Activated CD4-positive, alpha-beta T cell treated with anti-CD3 and anti-CD28 coated beads for 36 hours (primary cell): Measurements from ENCODE around the gene S100A3. TPM values are rescaled to one million over a fixed set of nuclear protein-coding genes. Genes with fewer than 3 reads are reported as not detected.

Experiments
- ATAC-seq: fragments of 200-7000 bp; cut with Tn5 transposase; one replicate; pipeline ENCODE4 v1.10.0; 2021; ENCODE audit warnings: mild to moderate bottlenecking, moderate library complexity
- CTCF ChIA-PET: fragments of 350-600 bp; sonication (Branson Sonifier 250); formaldehyde crosslinking; loops from one replicate; lab custom pipeline; 2021; ENCODE audit warnings: antibody characterized with exemption; lab: Charles Lee
- POLR2A ChIA-PET: fragments of 350-600 bp; sonication (Branson Sonifier 250); formaldehyde crosslinking; loops from one replicate; lab custom pipeline; 2021; ENCODE audit warnings: antibody characterized with exemption, inconsistent platforms; lab: Charles Lee
- DNase-seq: peaks from one replicate; pipeline ENCODE4 v3.0.0-alpha.2; 2020
- H3K27ac Mint-ChIP-seq: one replicate; pipeline ENCODE4 v1.8.0; 2021; ENCODE audit warnings: mixed read lengths
- H3K27me3 Mint-ChIP-seq: one replicate; pipeline ENCODE4 v1.8.0; 2021; ENCODE audit warnings: mixed read lengths
- H3K36me3 Mint-ChIP-seq: one replicate; pipeline ENCODE4 v1.8.0; 2021; ENCODE audit warnings: low read depth, mixed read lengths
- H3K4me1 Mint-ChIP-seq: one replicate; pipeline ENCODE4 v1.8.0; 2021; ENCODE audit warnings: mixed read lengths
- H3K4me3 Mint-ChIP-seq: one replicate; pipeline ENCODE4 v1.8.0; 2021; ENCODE audit warnings: mild to moderate bottlenecking, moderate library complexity, mixed read lengths
- H3K9me3 Mint-ChIP-seq: one replicate; pipeline ENCODE4 v1.8.0; 2021; ENCODE audit warnings: low read depth, mixed read lengths
- intact Hi-C, 2 experiments: fragments of 100-400 bp; cut with DNase I in 1 of 2; cut with micrococcal nuclease in 1 of 2; formaldehyde crosslinking; loops; one replicate each; pipeline versions ENCODE4 v1.14.2 to v1.15.1; 2022 to 2024; cut with DNase I, micrococcal nuclease
- total RNA-seq, 2 experiments: library from RNA; stranded (reverse); gene quantifications; one replicate each; pipeline ENCODE4 v1.2.3, GENCODE V29; 2021

The S100A3 gene
- total RNA-seq, 2 experiments from 2014 or later: not detected

- ChIA-PET POLR2A (interaction anchor here (0.8 kb wide), 1 partner anchor 16 kb away, joined by 3 read pairs; no protein-coding TSS in a partner anchor), CTCF (interaction anchor here (0.6 to 1.6 kb wide), 4 partner anchors 35 to 1428 kb away, joined by 3 to 8 read pairs (median 3); no protein-coding TSS in a partner anchor)
- Mint-ChIP-seq H3K4me3 (no peak overlapping the region), H3K27me3 (no peaks in the 10 kb centered on the region), H3K27ac (no peak overlapping the region), H3K36me3 (no peaks in the 10 kb centered on the region), H3K9me3 (no peaks in the 10 kb centered on the region), H3K4me1 (peaks cover 11% of the 10 kb centered on the region)
- ATAC-seq (no peak), DNase-seq (no peak)
- intact Hi-C loops: no loop called here
Observed at GRCh38 chr1:153515504-153516394, 33.3 kb downstream of the S100A3 start.

- CTCF ChIA-PET: interaction anchor here (0.7 kb wide), 1 partner anchor 26 kb away, joined by 3 read pairs; no protein-coding TSS in a partner anchor
- DNase-seq (no peak), ATAC-seq (no peak)
- Mint-ChIP-seq H3K27ac (no peak overlapping the region), H3K36me3 (no peaks in the 10 kb centered on the region), H3K27me3 (no peaks in the 10 kb centered on the region), H3K4me3 (no peak overlapping the region), H3K9me3 (no peaks in the 10 kb centered on the region), H3K4me1 (peaks cover 13% of the 10 kb centered on the region)
- intact Hi-C loops: loop anchor here (5.0 kb wide), 2 partner anchors 119 to 159 kb away; partner anchors contain the start of genes CHTOP (in 2 of the 2) and ILF2 (in 1 of the 2)
- POLR2A ChIA-PET: no interaction called here
Observed at GRCh38 chr1:153513666-153514065, 35.4 kb downstream of the S100A3 start.

GRCh38 chr1:153513023-153513422 is 36.0 kb downstream of the S100A3 start:
- Mint-ChIP-seq H3K27ac (no peak overlapping the region), H3K4me3 (no peak overlapping the region), H3K9me3 (no peaks in the 10 kb centered on the region), H3K4me1 (peaks cover 10% of the 10 kb centered on the region), H3K27me3 (no peaks in the 10 kb centered on the region), H3K36me3 (no peaks in the 10 kb centered on the region)
- intact Hi-C loops: loop anchor here (5.0 kb wide), 2 partner anchors 119 to 159 kb away; partner anchors contain the start of genes CHTOP (in 2 of the 2) and ILF2 (in 1 of the 2)
- DNase-seq: no peak
- ChIA-PET CTCF (interaction anchor here (0.7 kb wide), 1 partner anchor 25 kb away, joined by 3 read pairs; no protein-coding TSS in a partner anchor), POLR2A (no interaction called here)
- ATAC-seq: no peak

GRCh38 chr1:153510984-153511410 is 38.1 kb downstream of the S100A3 start:
- peak; percentile 95 for ATAC-seq
- intact Hi-C loops: loop anchor here (1.0 to 5.0 kb wide), 11 partner anchors 21 to 476 kb away; partner anchors contain the start of genes CHTOP (in 2 of the 2), ILF2 (in 2 of the 2), DENND4B (in 1 of the 2) and NPR1 (in 1 of the 2)
- ChIA-PET CTCF (interaction anchor here (0.6 to 5.3 kb wide), 53 partner anchors 9 to 1460 kb away, joined by 3 to 57 read pairs (median 5); partner anchors contain the start of genes ILF2, INTS3, S100A13 and S100A14), POLR2A (interaction anchor here (0.7 kb wide), 1 partner anchor 102 kb away, joined by 3 read pairs; the partner anchor contains the start of gene S100A16)
- Mint-ChIP-seq H3K4me1 (peaks cover 10% of the 10 kb centered on the region), H3K4me3 (no peak overlapping the region), H3K27me3 (no peaks in the 10 kb centered on the region), H3K36me3 (no peaks in the 10 kb centered on the region), H3K27ac (peak overlapping the region; percentile 74), H3K9me3 (no peaks in the 10 kb centered on the region)
- DNase-seq: peak; percentile 90

DNA sequence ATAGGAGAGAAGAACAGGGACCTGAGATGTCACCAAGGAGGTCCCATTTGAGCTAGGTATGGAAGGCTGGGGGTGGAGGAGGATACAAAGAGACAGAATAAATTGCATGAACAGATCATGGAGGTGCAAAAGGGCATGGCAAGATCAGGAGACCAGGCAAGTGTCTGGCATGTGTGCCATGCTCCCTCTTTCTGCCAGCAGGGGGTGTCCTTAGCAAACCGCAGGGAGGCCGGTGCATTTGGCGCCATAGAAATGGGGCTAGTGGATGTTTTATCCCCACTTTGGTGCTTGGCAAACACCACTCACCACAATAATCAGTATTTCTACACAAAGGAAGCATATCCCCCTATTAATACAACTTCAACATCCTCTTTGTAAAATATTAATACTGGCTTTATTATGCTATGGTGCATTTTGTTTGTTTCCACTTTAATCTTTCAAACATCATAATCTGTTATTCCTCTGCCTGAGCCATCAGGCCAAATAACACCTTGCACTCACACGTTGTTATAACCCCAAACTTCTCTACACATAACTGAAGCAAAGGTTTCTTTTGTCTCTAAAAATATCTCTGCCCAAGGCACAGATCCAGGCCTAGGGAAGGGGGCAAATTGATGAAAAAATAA is 39.2 kb downstream of the S100A3 start:
- Mint-ChIP-seq H3K27ac (no peak overlapping the region), H3K9me3 (no peaks in the 10 kb centered on the region)
- CTCF ChIA-PET: interaction anchor here (0.6 to 5.3 kb wide), 38 partner anchors 9 to 477 kb away, joined by 3 to 57 read pairs (median 6); partner anchors contain the start of genes ILF2, S100A13, S100A14 and S100A16

GRCh38 chr1:153509036-153509435 is 40.0 kb downstream of the S100A3 start:
- H3K36me3 Mint-ChIP-seq: no peaks in the 10 kb centered on the region
- H3K9me3 Mint-ChIP-seq: no peaks in the 10 kb centered on the region
- ATAC-seq (no peak), DNase-seq (no peak)
- no peak overlapping the region for H3K27ac Mint-ChIP-seq
- CTCF ChIA-PET: interaction anchor here (0.6 to 5.3 kb wide), 14 partner anchors 10 to 171 kb away, joined by 3 to 57 read pairs (median 4); partner anchors contain the start of genes CHTOP, S100A14 and S100A3
- H3K4me3 Mint-ChIP-seq: no peak overlapping the region
- H3K27me3 Mint-ChIP-seq: no peaks in the 10 kb centered on the region
- peaks cover 10% of the 10 kb centered on the region for H3K4me1 Mint-ChIP-seq
- intact Hi-C loops: loop anchor here in 1 of 2 experiments (1.0 kb wide), 2 partner anchors 108 to 240 kb away; no protein-coding TSS in a partner anchor
- POLR2A ChIA-PET: no interaction called here

More for the DNA sequence above, 39.2 kb downstream of the S100A3 start:
- peak; percentile 87 for DNase-seq
- Mint-ChIP-seq H3K27me3 (no peaks in the 10 kb centered on the region), H3K4me3 (no peak overlapping the region), H3K4me1 (peaks cover 10% of the 10 kb centered on the region), H3K36me3 (no peaks in the 10 kb centered on the region)
- intact Hi-C loops: loop anchor here (1.0 to 5.0 kb wide), 7 partner anchors 107 to 477 kb away; partner anchors contain the start of genes CHTOP (in 2 of the 2), ILF2 (in 2 of the 2) and NPR1 (in 1 of the 2)
- ATAC-seq: peak; percentile 75
- POLR2A ChIA-PET: no interaction called here

DNA sequence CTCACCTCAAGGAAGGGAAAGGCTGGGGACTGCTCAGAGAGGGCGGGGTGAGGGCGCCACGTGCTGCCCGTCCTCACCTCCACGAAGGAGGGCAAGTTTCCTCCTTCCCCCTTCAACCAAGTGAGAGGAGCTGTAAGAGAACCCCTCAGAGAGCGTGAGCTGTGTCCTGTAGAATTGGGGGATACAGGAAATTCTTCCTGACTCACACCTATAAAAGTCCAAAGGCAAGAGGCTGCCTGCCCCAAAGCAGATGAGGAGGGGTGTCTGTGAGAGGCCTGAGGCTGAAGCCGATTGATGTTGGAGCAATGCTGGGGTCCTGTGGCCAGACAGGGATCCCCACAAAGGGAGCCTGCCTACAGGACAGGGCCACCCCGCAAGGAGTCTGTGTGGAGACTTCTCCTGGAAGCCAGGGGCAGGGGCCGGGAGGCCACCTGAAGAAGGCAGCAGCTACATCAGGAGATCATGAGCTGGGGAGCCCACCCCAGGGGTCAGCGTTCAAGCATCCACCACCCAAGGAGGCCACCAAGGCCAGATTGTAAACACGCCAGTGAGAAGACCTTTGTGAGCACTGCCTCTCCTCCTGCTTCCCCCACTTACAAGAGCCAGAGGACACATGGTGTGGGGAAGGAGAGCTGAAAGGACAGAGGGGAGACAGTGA is 41.0 kb downstream of the S100A3 start:
- DNase-seq (no peak), ATAC-seq (no peak)
- Mint-ChIP-seq H3K36me3 (no peaks in the 10 kb centered on the region), H3K9me3 (no peaks in the 10 kb centered on the region), H3K4me3 (no peak overlapping the region), H3K27me3 (no peaks in the 10 kb centered on the region), H3K4me1 (peaks cover 10% of the 10 kb centered on the region), H3K27ac (no peak overlapping the region)
- ChIA-PET CTCF (interaction anchor here (0.7 to 5.3 kb wide), 8 partner anchors 9 to 156 kb away, joined by 3 to 57 read pairs (median 3); partner anchors contain the start of genes CHTOP and S100A14), POLR2A (no interaction called here)
- intact Hi-C loops: no loop called here

- Mint-ChIP-seq H3K4me1 (peaks cover 10% of the 10 kb centered on the region), H3K27me3 (no peaks in the 10 kb centered on the region), H3K4me3 (no peak overlapping the region), H3K9me3 (no peaks in the 10 kb centered on the region), H3K27ac (no peak overlapping the region), H3K36me3 (no peaks in the 10 kb centered on the region)
- intact Hi-C loops: no loop called here
- ATAC-seq (no peak), DNase-seq (no peak)
- POLR2A ChIA-PET: no interaction called here
- CTCF ChIA-PET: interaction anchor here (0.6 to 5.3 kb wide), 5 partner anchors 11 to 110 kb away, joined by 3 to 57 read pairs (median 5); partner anchors contain the start of gene S100A14
Observed at GRCh38 chr1:153506831-153507413, 42.1 kb downstream of the S100A3 start.

GRCh38 chr1:153506386-153506785 is 42.7 kb downstream of the S100A3 start:
- no peak overlapping the region for H3K4me3 Mint-ChIP-seq
- H3K36me3 Mint-ChIP-seq: no peaks in the 10 kb centered on the region
- ATAC-seq (no peak), DNase-seq (no peak)
- H3K27me3 Mint-ChIP-seq: no peaks in the 10 kb centered on the region
- H3K27ac Mint-ChIP-seq: no peak overlapping the region
- no peaks in the 10 kb centered on the region for H3K9me3 Mint-ChIP-seq
- intact Hi-C loops: no loop called here
- ChIA-PET CTCF (interaction anchor here (0.7 to 1.8 kb wide), 2 partner anchors 12 kb away, joined by 5 read pairs; no protein-coding TSS in a partner anchor), POLR2A (no interaction called here)
- H3K4me1 Mint-ChIP-seq: peaks cover 9% of the 10 kb centered on the region

GRCh38 chr1:153505576-153505975 is 43.5 kb downstream of the S100A3 start:
- ATAC-seq: no peak
- H3K9me3 Mint-ChIP-seq: no peaks in the 10 kb centered on the region
- POLR2A ChIA-PET: no interaction called here
- no peaks in the 10 kb centered on the region for H3K27me3 Mint-ChIP-seq
- H3K27ac Mint-ChIP-seq: no peak overlapping the region
- peaks cover under 1% of the 10 kb centered on the region for H3K4me1 Mint-ChIP-seq
- CTCF ChIA-PET: no interaction called here
- H3K4me3 Mint-ChIP-seq: no peak overlapping the region
- no peak for DNase-seq
- no peaks in the 10 kb centered on the region for H3K36me3 Mint-ChIP-seq
- intact Hi-C loops: no loop called here
